GM18499 (cell line): Measurements from ENCODE around the gene SHC3.

Source experiments
- ATAC-seq: cut with Tn5 transposase; IDR thresholded peaks from one replicate; pipeline ENCODE4 v1.9.1; 2021; ENCODE audit warnings: moderate number of reproducible peaks; ENCODE audit not compliant: insufficient read depth, unreplicated experiment

The SHC3 gene

GRCh38 chr9:89036891-89037290 is 141.7 kb downstream of the SHC3 start:
- no peak for ATAC-seq

- no peak for ATAC-seq
Measured at GRCh38 chr9:89036383-89036782, 142.2 kb downstream of the SHC3 start.

- no peak for ATAC-seq
Measured at GRCh38 chr9:89032661-89033060, 146.0 kb downstream of the SHC3 start.

- no peak for ATAC-seq
Measured at GRCh38 chr9:89032173-89032572, 146.4 kb downstream of the SHC3 start.

- no peak for ATAC-seq
Measured at GRCh38 chr9:89029788-89030187, 148.8 kb downstream of the SHC3 start.

GRCh38 chr9:89026876-89027275 is 151.7 kb downstream of the SHC3 start:
- no peak for ATAC-seq

GRCh38 chr9:89025553-89025952 is 153.1 kb downstream of the SHC3 start:
- no peak for ATAC-seq

GRCh38 chr9:89024727-89025126 is 153.9 kb downstream of the SHC3 start:
- no peak for ATAC-seq

GRCh38 chr9:89023740-89024139 is 154.9 kb downstream of the SHC3 start:
- ATAC-seq: no peak

GRCh38 chr9:89022902-89023301 is 155.7 kb downstream of the SHC3 start:
- no peak for ATAC-seq

- ATAC-seq: no peak
Measured at GRCh38 chr9:89022001-89022759, 156.4 kb downstream of the SHC3 start.

- ATAC-seq: no peak
Measured at GRCh38 chr9:89021154-89021803, 157.3 kb downstream of the SHC3 start.

- no peak for ATAC-seq
Measured at GRCh38 chr9:89020754-89021153, 157.9 kb downstream of the SHC3 start.

GRCh38 chr9:89015336-89015735 is 163.3 kb downstream of the SHC3 start:
- no peak for ATAC-seq

- no peak for ATAC-seq
Measured at GRCh38 chr9:89014153-89014552, 164.5 kb downstream of the SHC3 start.

- ATAC-seq: no peak
Measured at GRCh38 chr9:89013660-89014059, 165.0 kb downstream of the SHC3 start.

GRCh38 chr9:89012294-89013042 is 166.2 kb downstream of the SHC3 start:
- ATAC-seq: no peak

- ATAC-seq: no peak
Measured at GRCh38 chr9:89011683-89012082, 166.9 kb downstream of the SHC3 start.

- no peak for ATAC-seq
Measured at GRCh38 chr9:89010526-89011111, 168.0 kb downstream of the SHC3 start.

GRCh38 chr9:89010056-89010455 is 168.6 kb downstream of the SHC3 start:
- ATAC-seq: no peak

GRCh38 chr9:89009546-89009840 is 169.1 kb downstream of the SHC3 start:
- no peak for ATAC-seq
